ENCODE data around the gene AKAP12.

The AKAP12 gene

DNA sequence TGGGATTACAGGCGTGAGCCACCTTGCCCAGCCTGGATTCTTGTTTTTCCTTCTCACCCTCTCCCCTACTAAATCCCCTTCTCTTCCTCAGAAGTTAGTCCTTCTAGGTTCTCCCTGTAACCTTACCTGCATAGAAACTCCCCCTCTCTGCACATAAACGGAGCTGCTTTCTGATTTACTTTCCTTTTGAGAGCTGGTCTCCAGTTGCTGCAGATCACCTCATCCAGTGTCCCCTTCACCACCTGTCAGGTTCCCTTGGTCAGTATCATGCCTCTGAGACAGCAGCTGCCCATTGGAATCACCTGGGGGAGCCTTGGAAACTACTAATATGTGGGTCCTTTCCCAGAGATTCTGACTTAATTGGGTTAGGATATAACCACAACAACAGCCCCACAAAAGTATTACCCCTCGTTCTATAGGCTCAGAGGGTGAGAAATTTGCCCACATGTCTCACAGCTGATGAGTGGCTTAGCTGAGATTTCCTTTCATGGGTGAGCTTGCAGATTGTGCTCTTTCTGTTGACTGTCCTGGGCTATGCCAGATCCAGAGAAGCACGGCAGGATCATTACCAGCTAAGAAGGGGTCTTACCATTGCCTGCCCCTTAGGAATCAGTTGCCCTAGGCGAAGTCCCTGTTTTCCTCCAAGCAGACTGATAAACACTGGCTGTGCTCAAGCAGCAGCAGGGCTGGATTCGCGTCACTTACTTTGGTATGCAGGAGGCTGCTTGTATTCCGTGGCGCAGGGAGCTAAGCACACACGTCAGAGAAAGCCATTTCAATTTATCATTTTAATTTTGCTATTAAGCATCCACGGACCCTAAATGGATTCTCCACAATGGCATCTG is 51.3 kb downstream of the AKAP12 start:
- no peak for DNase-seq (ENCODE audit: low read depth)
- no peak overlapping the region for H3K4me3 ChIP-seq (ENCODE audit: control insufficient read depth, low read depth, low read length)
- TF ChIP-seq, protein P1, sequence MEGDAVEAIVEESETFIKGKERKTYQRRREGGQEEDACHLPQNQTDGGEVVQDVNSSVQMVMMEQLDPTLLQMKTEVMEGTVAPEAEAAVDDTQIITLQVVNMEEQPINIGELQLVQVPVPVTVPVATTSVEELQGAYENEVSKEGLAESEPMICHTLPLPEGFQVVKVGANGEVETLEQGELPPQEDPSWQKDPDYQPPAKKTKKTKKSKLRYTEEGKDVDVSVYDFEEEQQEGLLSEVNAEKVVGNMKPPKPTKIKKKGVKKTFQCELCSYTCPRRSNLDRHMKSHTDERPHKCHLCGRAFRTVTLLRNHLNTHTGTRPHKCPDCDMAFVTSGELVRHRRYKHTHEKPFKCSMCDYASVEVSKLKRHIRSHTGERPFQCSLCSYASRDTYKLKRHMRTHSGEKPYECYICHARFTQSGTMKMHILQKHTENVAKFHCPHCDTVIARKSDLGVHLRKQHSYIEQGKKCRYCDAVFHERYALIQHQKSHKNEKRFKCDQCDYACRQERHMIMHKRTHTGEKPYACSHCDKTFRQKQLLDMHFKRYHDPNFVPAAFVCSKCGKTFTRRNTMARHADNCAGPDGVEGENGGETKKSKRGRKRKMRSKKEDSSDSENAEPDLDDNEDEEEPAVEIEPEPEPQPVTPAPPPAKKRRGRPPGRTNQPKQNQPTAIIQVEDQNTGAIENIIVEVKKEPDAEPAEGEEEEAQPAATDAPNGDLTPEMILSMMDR (IDR thresholded peaks at IDR 0.05; ENCODE audit: control insufficient read depth, insufficient read depth, low read depth, low read length, missing control alignments), result no peak

DNA sequence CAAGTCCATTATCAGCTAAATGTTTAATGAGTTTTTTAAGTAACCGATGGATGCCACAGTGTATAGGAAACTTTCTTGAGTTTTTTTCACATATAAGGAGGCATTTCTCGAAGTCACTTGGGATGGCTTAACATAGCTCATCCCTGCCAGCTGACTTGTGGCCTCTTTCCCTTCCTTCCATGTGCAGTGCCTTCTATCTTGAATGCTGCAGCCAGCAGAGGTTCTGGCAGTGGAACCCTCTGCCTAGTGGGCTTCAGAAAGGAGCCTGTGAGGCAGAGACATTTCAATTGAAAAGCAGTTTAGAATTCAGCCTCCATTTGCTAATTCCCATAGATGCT is 51.9 kb downstream of the AKAP12 start:
- TF ChIP-seq, protein P1 (IDR thresholded peaks at IDR 0.05; ENCODE audit: control insufficient read depth, insufficient read depth, low read depth, low read length, missing control alignments), result no peak
- DNase-seq (ENCODE audit: low read depth), result no peak

DNA sequence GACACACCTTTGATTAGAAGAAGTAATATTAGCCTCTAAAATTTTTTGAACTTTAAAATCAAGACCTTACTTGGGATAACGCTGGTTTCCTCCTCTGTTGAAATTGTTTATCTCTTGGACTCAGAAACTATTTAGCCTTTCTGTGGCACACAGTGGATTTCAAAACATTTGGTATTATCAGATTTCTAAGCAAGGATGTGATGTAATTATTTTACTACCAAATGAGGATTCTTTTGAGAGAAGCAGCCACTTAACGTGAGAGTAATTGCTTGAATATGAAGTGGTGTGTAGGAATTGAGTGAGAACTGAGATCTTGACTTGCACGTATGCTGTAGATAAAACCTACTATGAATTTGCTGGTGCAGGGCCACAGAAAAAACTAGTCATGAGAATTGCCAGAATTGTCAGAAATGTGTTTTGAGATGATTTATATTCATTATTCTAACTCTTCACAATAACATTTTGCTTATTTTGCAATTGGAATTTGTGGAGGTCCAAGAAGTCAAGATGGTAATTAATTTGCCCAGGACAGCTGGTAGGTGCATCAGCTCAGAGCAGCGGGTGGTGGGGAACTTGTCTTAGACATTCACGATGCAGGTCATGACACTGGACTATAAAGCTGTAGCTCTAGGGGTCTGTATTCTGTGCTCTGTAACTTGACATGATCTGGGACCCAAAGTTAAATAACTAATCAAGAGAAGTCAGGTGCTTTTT is 53.4 kb downstream of the AKAP12 start:
- TF ChIP-seq, protein P1 (IDR thresholded peaks at IDR 0.05; ENCODE audit: control insufficient read depth, insufficient read depth, low read depth, low read length, missing control alignments), result no peak
- peak; percentile 52 for DNase-seq (ENCODE audit: low read depth)
- no peak overlapping the region for H3K4me3 ChIP-seq (ENCODE audit: control insufficient read depth, low read depth, low read length)

More for the DNA sequence above, 51.9 kb downstream of the AKAP12 start:
- H3K4me3 ChIP-seq (ENCODE audit: control insufficient read depth, low read depth, low read length), result no peak overlapping the region

DNA sequence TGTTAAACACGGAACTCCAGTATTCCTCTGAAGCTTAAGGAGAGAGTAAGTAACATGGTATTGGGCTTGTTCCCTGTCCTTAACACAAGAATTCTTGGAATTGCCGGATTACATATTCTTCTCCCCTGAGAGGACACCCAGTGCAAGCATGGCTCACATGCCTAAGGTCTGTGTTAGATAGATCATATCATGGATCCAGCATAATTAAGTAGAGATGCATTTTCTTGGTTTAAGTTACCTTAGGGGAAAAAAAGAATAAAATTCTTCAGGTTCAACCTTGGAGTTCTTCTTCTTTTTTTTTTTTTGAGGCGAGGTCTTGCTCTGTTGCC is 53.9 kb downstream of the AKAP12 start:
- TF ChIP-seq, protein P1 (IDR thresholded peaks at IDR 0.05; ENCODE audit: control insufficient read depth, insufficient read depth, low read depth, low read length, missing control alignments), result no peak
- no peak overlapping the region for H3K4me3 ChIP-seq (ENCODE audit: control insufficient read depth, low read depth, low read length)
- DNase-seq (ENCODE audit: low read depth), result no peak

DNA sequence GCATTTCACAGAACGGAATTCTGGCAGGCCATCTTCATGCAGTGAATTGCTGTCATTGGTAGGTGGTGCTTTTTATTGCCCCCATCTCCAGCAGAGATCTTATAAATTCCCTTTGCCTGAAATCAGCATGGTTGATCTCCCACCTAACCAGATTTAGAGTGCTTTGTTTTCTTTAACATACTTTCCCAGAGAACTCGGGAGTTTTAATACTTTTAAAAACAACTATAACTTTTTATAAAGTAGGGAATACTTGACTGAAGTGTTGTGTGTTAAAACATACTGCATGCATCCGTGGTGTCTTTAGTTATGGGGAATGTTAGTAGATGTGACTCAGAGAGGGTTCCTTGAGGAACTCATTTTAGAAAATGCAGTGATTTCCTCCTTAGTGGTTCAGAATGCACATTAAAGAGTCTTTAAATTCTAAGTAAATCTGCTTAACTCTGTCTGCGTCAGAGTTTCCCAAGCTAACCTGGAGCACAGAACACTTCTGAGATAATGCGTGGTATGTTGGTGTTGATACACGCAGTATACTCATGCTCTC is 54.9 kb downstream of the AKAP12 start:
- DNase-seq (ENCODE audit: low read depth), result peak; percentile 63
- H3K4me3 ChIP-seq (ENCODE audit: control insufficient read depth, low read depth, low read length), result no peak overlapping the region
- TF ChIP-seq, protein P1 (IDR thresholded peaks at IDR 0.05; ENCODE audit: control insufficient read depth, insufficient read depth, low read depth, low read length, missing control alignments), result no peak

DNA sequence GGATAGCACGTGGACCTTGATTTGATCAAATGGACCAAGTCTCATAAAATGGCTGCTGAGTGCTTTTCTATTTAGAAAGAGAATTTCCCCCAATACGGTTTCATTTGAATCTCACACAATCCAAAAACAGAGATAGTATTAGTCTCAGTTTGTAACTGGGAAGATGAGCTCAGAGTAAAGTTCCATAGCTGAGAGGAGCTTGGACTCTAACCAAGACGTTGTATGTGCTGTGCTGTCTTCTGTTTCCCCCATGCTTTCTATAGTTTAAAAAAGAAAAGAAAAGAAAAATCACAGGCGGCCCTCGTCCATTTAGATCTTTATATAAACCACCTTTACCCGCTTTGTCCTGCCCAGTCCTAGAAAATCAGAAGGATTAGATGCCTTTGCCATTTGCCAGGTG is 58.1 kb downstream of the AKAP12 start:
- no peak for DNase-seq (ENCODE audit: low read depth)
- H3K4me3 ChIP-seq (ENCODE audit: control insufficient read depth, low read depth, low read length), result no peak overlapping the region
- TF ChIP-seq, protein P1 (IDR thresholded peaks at IDR 0.05; ENCODE audit: control insufficient read depth, insufficient read depth, low read depth, low read length, missing control alignments), result no peak
